T-helper 2 cell treated with Interferon-gamma antibody and Interleukin-4, amounts not matched to agents 100 ng/mL and 5 ng/mL, for 36 hours (primary cell): Measurements from ENCODE around the gene TCF23. TPM values are rescaled to one million over a fixed set of nuclear protein-coding genes. Genes with fewer than 3 reads are reported as not detected.

Source experiments
- intact Hi-C: fragments of 100-400 bp; cut with micrococcal nuclease; formaldehyde crosslinking; loops from one replicate; pipeline ENCODE4 v1.15.1; 2023
- total RNA-seq: library from RNA; stranded (reverse); gene quantifications from 2 replicates; pipeline ENCODE4 v1.2.3, GENCODE V29; 2022

TCF23 gene
- total RNA-seq, 1 donor from 2014 or later: not detected

DNA sequence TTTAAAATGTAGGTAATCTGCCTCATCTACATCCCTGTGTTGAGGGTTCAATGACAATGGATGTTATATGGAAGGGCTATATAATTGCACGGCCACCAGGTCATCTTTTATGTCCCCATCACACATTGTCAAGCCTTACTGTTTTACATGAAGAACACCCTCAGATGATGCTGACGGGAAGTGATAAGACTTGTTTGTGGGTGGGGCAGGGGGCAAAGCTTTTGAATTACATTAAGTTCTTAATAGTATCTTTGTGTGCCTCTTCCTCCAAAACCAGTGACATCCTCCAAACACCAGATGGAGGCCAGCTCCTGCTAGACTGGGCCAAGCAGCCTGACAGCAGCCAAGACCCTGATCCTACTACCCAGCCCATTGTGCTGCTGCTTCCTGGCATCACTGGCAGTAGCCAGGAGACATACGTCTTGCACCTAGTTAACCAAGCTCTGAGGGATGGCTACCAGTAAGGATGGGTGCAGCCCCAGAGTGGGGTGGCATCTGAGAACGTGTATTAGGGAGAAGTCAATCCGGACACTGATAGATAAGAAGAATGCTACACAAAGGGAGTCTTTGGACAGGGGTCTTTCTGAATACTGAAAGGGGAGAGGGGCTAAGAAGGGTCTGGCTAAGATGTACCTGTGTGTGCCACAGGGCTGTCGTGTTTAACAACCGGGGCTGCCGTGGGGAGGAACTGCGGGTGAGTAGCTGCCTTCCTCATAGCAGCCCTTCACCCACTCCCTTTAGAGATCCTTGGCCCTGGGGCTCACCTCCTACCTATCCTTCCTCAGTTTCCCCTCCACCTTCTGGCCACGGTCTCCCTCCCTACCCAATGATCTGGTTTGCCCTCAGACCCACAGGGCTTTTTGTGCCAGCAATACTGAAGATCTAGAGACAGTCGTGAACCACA lies 19.9 kb upstream of the TCF23 start:
- intact Hi-C loops: no loop called here

- intact Hi-C loops: no loop called here
These were observed 18.4 kb upstream of the TCF23 start for GRCh38 chr2:27130396-27130795.

GRCh38 chr2:27131429-27131828 lies 17.4 kb upstream of the TCF23 start:
- intact Hi-C loops: no loop called here

GRCh38 chr2:27133195-27133875 lies 15.5 kb upstream of the TCF23 start:
- intact Hi-C loops: no loop called here

- intact Hi-C loops: loop anchor here (1.0 to 2.0 kb wide), 5 partner anchors 11 to 275 kb away; partner anchors contain the start of genes ABHD1, AGBL5, ATRAID and PPM1G
These were observed 14.7 kb upstream of the TCF23 start, which contains the start of gene PREB for GRCh38 chr2:27133905-27134780. Gene PREB, minus strand, starts transcription at chr2:27134636. Its CDS starts 215 bp downstream, at chr2:27134421.

GRCh38 chr2:27134781-27135477 lies 13.9 kb upstream of the TCF23 start:
- intact Hi-C loops: loop anchor here (1.0 to 2.0 kb wide), 5 partner anchors 12 to 274 kb away; partner anchors contain the start of genes ABHD1, AGBL5, ATRAID and PPM1G

- intact Hi-C loops: loop anchor here (2.0 kb wide), 1 partner anchor 55 kb away; no protein-coding TSS in a partner anchor
These were observed 13.3 kb upstream of the TCF23 start for GRCh38 chr2:27135478-27135955.

GRCh38 chr2:27136751-27137150 lies 12.1 kb upstream of the TCF23 start:
- intact Hi-C loops: no loop called here

- intact Hi-C loops: no loop called here
These were observed 11.4 kb upstream of the TCF23 start for GRCh38 chr2:27137322-27137935.

- intact Hi-C loops: no loop called here
These were observed 10.7 kb upstream of the TCF23 start for GRCh38 chr2:27138111-27138510.

DNA sequence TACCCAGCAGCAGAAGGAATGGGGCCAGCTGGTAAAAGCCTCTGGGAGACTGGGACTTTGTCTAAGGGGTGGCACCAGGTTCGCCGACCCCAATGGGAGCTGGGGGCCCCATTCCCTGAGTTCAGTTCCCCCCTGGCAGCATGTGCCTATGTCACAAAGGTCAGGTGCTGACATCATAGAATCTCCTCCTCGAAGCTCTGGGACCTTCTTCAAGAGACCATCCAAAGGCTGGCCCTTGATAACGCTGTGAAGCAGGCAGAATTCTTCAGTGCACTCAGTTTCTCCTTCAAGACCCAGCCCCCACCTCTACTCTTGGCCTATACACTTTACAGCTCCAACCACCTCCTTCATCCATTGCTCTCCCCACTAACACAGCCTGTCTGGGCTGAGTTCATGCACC lies 9.5 kb upstream of the TCF23 start, which contains the start of gene PRR30:
TSS of gene PRR30 (minus strand) at position 101 of the 400 bp plus-strand sequence. CDS start 1,081 bp downstream, outside the sequence.
- intact Hi-C loops: no loop called here

- intact Hi-C loops: no loop called here
These were observed 5.5 kb upstream of the TCF23 start for GRCh38 chr2:27143285-27143684.

DNA sequence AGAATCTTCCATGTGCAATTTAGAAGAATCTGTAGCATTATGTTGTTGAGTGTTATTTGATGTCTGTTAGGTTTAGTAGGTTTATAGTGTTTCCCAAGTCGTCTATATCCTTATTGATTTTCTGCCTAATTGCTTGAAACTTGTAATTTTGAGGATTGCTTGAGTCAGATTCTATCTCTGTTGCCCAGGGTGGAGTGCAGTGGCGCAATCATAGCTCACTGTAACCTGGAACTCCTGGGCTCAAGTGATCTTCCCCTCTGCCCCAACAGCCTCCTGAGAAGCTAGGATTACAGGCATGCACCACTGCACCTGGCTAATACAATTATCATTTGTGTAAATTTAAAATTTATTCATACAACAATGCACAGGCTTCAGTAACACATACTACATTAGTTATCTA lies 3.1 kb upstream of the TCF23 start:
- intact Hi-C loops: no loop called here

DNA sequence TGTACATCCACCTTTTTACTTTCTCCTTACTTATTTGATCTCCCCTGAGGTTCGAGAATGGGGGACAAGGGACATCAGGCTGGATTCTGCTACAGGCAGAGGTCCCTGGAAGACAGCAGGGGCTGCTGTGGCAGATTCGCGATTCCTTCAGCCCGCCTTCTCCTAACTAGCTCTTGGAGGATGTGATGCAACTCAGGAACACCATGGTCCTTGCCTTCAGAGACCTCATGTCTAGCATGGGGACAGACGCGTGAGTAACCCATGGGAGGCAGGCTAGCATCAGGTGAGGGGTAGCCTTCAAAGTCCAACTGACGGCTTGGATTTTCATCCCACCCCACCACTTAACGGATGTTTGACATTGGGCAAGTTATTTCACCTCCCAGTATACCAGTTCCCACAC lies 869 bp upstream of the TCF23 start:
- intact Hi-C loops: no loop called here

DNA sequence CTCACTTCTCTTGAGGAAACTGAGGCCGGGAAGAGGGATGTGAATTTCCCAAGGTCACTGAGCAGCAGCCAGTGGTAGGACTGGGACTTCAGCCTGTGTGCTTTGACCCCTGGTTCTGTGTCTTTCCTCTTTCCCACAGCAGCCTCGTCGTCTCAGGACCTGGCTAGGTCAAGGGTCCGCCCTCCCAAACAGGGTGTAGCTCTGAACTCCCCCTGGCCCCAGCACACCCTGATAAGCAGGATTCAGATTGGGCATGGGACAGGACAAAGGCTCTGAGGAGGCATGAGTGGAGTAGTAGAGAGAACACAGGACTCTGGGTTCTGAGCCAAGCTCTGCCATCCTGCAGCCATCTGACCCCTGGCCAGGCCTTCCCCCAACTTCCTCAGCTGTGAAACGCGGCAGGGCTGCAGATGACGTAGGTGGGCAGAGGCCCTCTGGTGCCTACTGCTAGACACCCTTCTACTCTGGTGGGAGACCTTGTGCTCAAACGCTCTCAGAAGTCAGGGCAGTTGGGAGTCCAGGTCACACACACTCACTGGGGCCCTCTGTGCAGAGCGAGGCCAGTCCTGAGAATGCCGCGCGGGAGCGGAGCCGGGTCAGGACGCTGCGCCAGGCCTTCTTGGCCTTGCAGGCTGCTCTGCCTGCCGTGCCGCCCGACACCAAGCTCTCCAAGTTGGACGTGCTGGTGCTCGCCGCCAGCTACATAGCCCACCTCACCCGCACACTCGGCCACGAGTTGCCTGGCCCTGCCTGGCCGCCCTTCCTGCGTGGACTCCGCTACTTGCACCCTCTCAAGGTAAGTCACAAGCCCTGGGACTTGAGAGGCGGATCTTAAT lies 984 bp downstream of the TCF23 start:
- intact Hi-C loops: no loop called here

DNA sequence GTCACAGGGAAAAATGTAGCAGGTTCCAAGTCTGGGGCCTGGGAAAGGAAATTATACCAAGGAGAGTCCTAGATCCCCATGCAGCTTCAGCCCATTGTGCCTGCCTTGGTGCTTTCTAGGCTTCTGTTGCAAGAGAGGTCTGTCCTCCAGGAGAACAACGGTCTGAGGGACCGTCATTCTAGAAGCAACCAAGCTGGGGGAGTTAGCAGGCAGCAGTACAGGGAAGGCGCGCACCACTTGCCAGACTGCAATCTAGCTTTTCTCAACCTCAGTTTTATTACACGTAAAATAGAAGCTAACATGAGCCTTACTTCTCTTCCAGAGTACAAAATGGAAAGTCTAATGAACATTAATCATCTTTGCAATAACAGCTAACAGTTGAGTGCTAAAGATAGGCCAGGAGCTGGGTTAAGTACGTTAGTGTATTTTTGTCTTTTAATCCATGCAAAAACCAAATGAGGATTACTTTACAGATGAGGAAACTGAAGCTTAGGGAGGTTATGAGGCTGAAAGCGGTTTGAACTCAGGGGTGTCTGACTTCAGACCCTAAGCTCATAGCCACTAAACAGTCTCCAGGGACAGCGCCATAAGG lies 1.9 kb downstream of the TCF23 start:
- intact Hi-C loops: no loop called here

GRCh38 chr2:27152102-27152795 lies 3.4 kb downstream of the TCF23 start:
- intact Hi-C loops: no loop called here
